ENCODE measurements around the gene SMYD1.

The SMYD1 gene

DNA sequence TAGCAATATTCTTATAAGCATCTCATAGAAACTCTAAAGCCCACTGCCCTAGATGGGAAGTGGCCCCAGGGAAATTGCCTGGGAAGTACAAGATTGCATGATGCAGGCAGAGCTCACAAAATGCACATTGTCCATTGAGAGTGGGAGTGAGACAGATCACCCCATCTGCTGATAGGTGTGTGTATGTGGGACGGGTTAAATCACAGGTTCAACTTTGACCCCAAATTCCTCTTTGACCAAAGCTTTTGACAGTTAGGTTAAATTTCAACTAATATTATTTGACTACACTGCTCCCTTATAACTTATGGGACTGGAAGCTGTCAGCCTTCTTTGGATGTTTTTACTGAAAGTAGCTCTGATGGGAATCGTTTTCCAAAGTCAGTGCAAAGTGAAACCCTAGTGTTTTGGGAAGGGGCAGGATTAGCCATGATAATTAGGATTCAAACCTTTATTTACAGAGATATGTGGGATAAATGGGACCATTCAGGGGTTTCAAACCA, 71.6 kb downstream of the SMYD1 start:
- in situ Hi-C loops (cut with HindIII; ENCODE audit: low sequenced_read_pairs) = no loop called here

DNA sequence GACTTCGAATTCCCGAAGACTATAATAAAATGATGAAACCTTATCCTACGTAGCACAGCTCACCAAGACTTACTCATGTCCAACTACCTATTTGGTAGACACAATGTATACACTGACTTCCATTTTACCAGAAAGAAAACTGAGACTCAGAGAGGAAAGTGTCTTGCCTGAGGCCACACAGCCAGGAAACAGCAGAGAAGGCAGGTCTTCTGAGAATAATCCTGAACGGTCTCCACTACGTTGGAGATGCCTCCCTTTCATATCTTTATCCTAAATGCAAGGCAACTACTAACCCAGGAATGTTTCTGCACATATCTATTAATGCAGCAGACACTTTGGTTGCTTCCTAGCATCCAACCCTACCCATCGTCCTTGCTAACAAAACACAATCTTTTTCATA, 72.2 kb downstream of the SMYD1 start:
- in situ Hi-C loops (cut with HindIII; ENCODE audit: low sequenced_read_pairs) = no loop called here

DNA sequence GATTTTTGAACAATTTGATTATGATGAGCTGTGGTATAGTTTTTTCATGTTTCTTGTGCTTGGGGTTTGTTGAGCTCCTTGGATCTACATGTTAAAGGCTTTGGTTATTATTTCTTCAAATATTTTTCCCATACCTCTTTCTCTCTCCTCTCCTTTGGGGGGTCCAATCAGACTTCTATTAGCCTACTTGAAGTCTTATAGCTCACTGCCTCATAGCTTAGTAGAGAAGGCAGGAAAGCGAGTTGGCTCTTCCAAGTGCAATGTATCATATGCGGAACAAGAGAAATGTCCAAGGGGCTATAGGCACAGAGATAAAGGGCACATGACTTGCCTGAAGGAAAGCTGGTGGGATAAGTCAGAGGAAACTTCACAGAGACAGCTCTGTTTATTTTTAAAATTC, 74.3 kb downstream of the SMYD1 start:
- in situ Hi-C loops (cut with HindIII; ENCODE audit: low sequenced_read_pairs) = no loop called here

DNA sequence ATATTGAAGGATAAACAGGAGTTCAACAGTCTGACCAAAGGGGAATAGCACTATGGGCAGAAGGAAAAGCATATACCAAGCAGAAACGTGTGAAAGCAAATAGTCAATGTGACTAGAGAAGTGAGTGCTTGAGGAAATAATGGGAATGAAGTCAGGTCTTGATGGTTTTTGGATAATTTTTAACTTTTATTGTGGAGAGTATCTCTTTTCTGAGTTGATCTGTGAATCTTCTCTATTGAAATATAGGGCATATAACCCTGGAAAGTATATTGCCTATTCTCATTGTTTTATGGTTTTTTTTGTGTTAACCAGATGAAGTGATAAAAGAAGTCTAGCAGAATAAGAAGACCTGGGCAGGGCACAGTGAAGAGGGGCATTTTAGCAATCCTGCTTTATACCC, 76.6 kb downstream of the SMYD1 start:
- in situ Hi-C loops (cut with HindIII; ENCODE audit: low sequenced_read_pairs) = no loop called here

DNA sequence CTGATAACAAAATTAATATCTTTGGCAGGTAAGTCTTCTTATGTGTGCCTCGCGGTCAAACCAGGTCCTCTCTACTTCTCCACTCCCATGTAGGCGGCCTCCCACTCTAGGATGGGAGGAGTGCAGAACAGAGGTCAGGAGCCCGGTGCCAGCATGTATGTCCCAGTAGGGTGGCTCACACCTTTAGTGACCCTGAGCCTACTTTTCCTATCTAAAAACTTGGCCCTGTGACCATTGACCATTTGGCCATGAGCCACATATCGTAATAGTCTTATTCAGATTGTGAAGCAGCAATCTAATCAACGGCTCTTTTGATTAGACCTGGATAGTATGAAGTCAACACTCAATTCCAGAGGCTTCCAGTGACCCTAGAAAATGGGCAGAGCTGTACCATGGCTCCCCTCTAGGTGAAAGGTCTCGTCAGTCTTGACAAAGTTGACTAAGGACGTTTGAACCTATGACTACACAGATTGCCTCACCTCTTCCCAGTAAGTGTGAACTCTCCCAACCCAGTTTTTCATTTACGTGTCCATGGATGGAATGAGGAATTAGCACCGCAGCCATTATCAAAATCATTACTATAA, 77.4 kb downstream of the SMYD1 start:
- in situ Hi-C loops (cut with HindIII; ENCODE audit: low sequenced_read_pairs) = no loop called here

DNA sequence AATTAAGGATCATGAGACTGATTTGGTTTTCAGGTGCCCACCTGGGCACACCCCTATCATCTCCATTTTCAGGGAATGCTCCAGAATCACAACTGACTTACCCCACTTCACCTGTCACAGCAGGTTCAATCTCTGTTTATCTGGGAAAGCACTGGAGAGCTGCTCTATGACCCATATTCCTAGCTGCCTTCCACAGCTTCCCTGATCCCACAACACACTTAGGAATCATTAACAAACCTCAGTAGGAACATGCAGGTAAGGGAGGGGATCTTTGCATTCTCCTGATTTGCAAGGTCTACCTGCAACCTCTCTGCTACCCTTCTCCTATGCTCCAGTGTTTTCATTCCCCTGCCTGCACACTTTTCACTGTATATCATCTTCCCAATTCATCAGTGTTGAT, 79.0 kb downstream of the SMYD1 start:
- in situ Hi-C loops (cut with HindIII; ENCODE audit: low sequenced_read_pairs) = no loop called here

DNA sequence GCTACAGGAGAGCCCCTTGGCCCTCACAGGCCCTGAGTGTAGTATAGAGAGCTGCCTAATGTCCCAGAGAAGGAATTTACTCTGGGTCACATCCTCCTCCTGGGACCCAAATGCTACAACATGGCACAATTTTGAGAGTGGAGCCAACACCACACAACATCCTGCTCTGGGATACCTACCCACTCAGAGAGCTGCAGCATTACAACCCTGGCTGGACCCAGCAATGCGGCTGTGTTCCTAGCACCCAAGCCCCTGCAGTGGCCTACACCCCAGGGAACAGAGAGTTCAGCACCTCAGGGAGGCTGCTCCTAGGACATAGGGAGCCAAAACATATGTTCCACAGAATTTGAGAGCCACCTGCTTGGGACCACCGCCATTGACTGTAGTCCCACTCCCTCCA, 79.5 kb downstream of the SMYD1 start:
- in situ Hi-C loops (cut with HindIII; ENCODE audit: low sequenced_read_pairs) = no loop called here

DNA sequence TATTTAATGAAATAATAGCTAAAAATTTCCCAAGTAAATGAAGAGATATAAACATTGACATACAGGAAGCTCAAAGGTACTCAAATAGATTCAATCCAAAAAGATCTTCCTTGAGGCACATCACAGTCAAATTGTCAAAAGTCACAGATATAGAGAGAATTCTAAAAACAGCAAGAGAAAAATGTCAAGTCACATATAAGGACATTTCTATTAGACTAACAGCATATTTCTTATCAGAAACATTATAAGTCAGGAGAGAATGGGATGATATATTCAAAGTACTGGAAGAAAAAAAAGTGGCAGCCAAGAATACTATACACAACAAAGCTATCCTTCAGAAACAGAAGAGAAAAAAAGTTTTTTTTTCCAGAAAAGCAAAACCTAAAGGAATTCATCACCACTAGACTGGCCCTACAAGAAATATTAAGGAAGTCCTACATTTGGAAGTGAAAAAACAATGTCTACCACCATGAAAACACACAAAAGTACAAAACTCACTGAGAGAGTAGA, 81.4 kb downstream of the SMYD1 start:
- in situ Hi-C loops (cut with HindIII; ENCODE audit: low sequenced_read_pairs) = no loop called here

DNA sequence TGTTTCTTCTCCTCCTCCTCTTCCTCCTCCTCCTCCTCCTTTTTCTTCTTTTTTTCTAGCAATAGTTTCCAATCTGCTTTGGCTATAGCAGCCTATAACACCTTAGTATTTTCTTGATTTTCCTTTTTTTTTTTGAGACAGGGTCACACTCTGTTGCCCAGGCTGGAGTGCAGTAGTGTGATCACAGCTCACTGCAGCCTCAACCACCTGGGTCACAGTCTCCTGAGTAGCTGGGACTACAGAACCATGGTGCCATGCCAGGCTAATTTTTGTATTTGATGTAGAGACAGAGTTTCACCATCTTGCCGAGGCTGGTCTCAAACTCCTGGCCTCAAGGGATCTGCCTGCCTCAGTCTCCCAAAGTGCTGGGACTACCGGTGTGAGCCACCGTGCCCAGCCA, 91.9 kb downstream of the SMYD1 start:
- in situ Hi-C loops (cut with HindIII; ENCODE audit: low sequenced_read_pairs) = no loop called here

DNA sequence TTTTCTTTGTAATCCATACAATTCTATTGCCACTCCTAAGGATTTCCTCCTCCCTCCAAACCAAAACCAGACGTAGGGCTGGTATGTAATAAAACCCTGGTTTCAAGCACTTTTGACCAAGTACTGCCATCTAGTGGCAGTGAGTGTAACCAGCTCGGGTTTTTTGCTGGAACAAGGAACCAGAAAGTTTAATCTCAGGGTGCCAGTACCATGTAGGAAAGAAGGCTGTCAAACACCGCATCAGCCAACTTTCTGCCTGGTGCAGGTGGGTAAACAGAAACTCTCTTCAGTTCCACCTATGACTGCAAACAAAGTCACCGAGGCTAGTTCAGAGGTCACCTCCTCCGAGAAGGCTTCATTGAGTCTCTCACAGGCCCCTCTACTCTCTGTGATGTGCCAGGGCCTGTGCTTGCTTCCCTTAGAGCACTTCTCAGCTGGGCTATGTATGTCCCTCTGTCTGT, 92.4 kb downstream of the SMYD1 start:
- in situ Hi-C loops (cut with HindIII; ENCODE audit: low sequenced_read_pairs) = loop anchor here (5.0 kb wide), 2 partner anchors 43 to 103 kb away; partner anchors contain the start of gene KRCC1

DNA sequence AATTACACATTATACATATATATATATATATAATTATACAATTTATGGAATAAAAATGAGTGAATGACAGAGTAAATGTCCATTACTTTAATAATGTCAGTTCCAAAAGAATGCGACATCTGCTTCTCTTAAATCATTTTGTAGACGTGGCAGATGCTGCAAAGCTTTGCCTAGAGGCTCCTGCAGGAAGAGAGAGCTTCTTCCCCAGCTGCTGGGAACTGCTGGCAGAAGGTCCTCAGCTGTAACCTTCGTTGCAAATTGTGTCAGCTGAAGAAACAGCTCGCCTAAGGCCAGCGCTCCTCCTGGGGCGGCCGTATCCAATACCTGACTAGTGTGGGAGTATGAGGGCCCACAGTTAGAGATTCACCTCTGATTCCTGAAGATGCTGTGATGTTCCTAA, 92.9 kb downstream of the SMYD1 start:
- in situ Hi-C loops (cut with HindIII; ENCODE audit: low sequenced_read_pairs) = loop anchor here (5.0 kb wide), 2 partner anchors 43 to 103 kb away; partner anchors contain the start of gene KRCC1

DNA sequence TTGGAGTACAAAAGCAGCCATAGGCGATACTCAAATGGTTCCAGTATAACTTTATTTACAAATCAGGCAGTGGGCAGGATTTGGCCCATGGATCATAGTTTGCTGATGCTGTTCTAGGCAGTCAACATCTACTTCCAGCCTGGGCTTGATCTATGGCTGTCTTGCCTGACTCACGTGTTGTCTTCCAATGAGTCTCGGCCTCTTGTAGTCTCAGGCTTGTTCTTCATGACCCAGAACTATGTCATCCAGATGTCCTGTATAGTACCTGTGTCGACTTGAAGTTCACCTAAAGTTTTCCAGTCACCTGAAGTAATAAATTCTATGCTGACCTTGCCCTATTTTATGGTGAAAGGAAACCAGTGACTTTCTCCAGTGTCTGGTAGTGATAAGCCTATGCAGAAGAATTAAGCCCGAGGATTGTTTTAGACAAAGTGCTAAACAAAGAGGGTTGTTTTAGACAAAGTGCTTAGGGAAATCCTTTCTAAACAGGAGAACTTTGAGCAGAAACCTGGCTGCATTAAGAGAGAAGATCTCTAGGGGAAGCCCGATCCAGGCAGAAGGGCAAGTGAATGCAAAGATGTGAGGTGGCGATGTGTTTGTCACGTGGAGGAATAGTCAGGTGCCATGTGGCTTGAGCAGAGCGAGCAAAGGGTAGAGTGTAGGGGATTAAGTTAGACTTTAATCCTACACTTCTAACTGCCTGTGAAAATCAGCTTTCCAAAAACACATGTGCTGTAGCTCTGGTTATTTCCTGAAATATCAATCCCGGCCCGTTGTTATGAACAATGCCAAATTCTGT, 94.0 kb downstream of the SMYD1 start:
- in situ Hi-C loops (cut with HindIII; ENCODE audit: low sequenced_read_pairs) = loop anchor here (5.0 kb wide), 2 partner anchors 44 to 104 kb away; partner anchors contain the start of gene KRCC1

Measured in endothelial cell of hepatic sinusoid (primary cell).